HCT116 (cell line): ENCODE measurements around the gene SCFD2. TPM values are rescaled to one million over a fixed set of nuclear protein-coding genes. Genes with fewer than 3 reads are reported as not detected.

Source experiments
- ATAC-seq: fragments of 200-7000 bp; cut with Tn5 transposase; 2 replicates; pipeline ENCODE4 v1.9.1; 2020; ENCODE audit warnings: mild to moderate bottlenecking, moderate library complexity
- BruUV-seq: library from RNA; stranded (reverse); fragments of 400-500 nt; replicated peaks from 2 replicates; lab custom pipeline; 2021; lab: Mats Ljungman, UMichigan
- CTCF ChIA-PET: fragments of 300-600 bp; sonication (Branson Sonifier 250); formaldehyde crosslinking; loops from one replicate; lab custom pipeline; 2021; ENCODE audit warnings: antibody characterized with exemption; lab: Charles Lee
- POLR2A ChIA-PET: fragments of 300-600, 350-600 bp; sonication (Branson Sonifier 250); formaldehyde crosslinking; loops from one replicate; lab custom pipeline; 2021; ENCODE audit warnings: antibody characterized with exemption; lab: Charles Lee
- RAD21 ChIA-PET, 2 experiments: fragments of 300-600 bp; sonication (Branson Sonifier 250); formaldehyde crosslinking; loops; one replicate each; lab custom pipeline; 2023; ENCODE audit warnings: low total read pairs in 2 of 2; ENCODE audit not compliant: uncharacterized antibody in 2 of 2, unreplicated experiment in 2 of 2, low non-redundant PET in 1 of 2; lab: Charles Lee
- DNase-seq: peaks from one replicate; pipeline ENCODE4 v3.0.0-alpha.2; 2010; ENCODE audit warnings: low read depth, low spot score
- H2AFZ ChIP-seq: fragments of 200-600 bp; shearing (Covaris generic), sonication (generic); 2 replicates; pipeline ENCODE4 v1.6.1; 2017; ENCODE audit warnings: low read depth, mixed run types, mixed read lengths, antibody characterized with exemption, low read length; ENCODE audit not compliant: poor library complexity, severe bottlenecking
- H3K27ac ChIP-seq: 2 replicates; pipeline ENCODE4 v1.5.1; 2012; ENCODE audit warnings: low read depth, low read length
- H3K27me3 ChIP-seq: fragments of 200-600 bp; sonication (generic); 2 replicates; pipeline ENCODE4 v1.6.1; 2016; ENCODE audit warnings: mixed run types, low read length, mixed read lengths; ENCODE audit not compliant: insufficient read depth
- H3K36me3 ChIP-seq, 2 experiments: fragments of 200-500 bp in 1 of 2; fragments of 200-600 bp in 1 of 2; sonication (Bioruptor generic) in 1 of 2; sonication (generic) in 1 of 2; 2 replicates each; pipeline versions ENCODE4 v1.5.1 to v1.6.1; 2014 to 2016; ENCODE audit warnings: low read length in 2 of 2, inconsistent platforms in 1 of 2, mixed read lengths in 1 of 2, mixed run types in 1 of 2; ENCODE audit not compliant: insufficient read depth in 2 of 2, control insufficient read depth in 1 of 2
- H3K4me1 ChIP-seq, 2 experiments: fragments of 200-600 bp in 1 of 2; sonication (generic) in 1 of 2; 2 replicates each; pipeline versions ENCODE4 v1.5.1 to v1.6.1; 2012 to 2017; ENCODE audit warnings: low read length in 2 of 2, inconsistent platforms in 1 of 2, mild to moderate bottlenecking in 1 of 2, mixed read lengths in 1 of 2, mixed run types in 1 of 2, moderate library complexity in 1 of 2; ENCODE audit not compliant: insufficient read depth in 2 of 2, control insufficient read depth in 1 of 2
- H3K4me2 ChIP-seq: fragments of 200-600 bp; sonication (generic); 2 replicates; pipeline ENCODE4 v1.6.1; 2017; ENCODE audit warnings: mixed run types, low read length, mixed read lengths
- H3K4me3 ChIP-seq, 2 experiments: fragments of 200-600 bp in 1 of 2; sonication (generic) in 1 of 2; replicated peaks in 1 of 2; 2 replicates each; pipeline ENCODE4 v1.5.1; 2011 to 2016; ENCODE audit warnings: low read length in 2 of 2, control low read depth in 1 of 2, low read depth in 1 of 2, mild to moderate bottlenecking in 1 of 2, mixed read lengths in 1 of 2, mixed run types in 1 of 2
- H3K79me2 ChIP-seq: fragments of 200-600 bp; sonication (generic); 2 replicates; pipeline ENCODE4 v1.6.1; 2017; ENCODE audit warnings: mild to moderate bottlenecking, mixed run types, low read length, moderate library complexity, mixed read lengths; ENCODE audit not compliant: insufficient read depth
- H3K9ac ChIP-seq: fragments of 200-600 bp; sonication (generic); 2 replicates; pipeline ENCODE4 v1.6.1; 2016; ENCODE audit warnings: low read length, mixed read lengths
- H3K9me2 ChIP-seq: fragments of 200-600 bp; sonication (generic), shearing (Covaris generic); 2 replicates; pipeline ENCODE4 v1.6.1; 2017; ENCODE audit warnings: mixed run types, mild to moderate bottlenecking, moderate library complexity; ENCODE audit not compliant: insufficient read depth
- H3K9me3 ChIP-seq, 2 experiments: fragments of 200-500 bp in 1 of 2; fragments of 200-600 bp in 1 of 2; sonication (Bioruptor generic) in 1 of 2; sonication (generic) in 1 of 2; 2 replicates each; pipeline ENCODE4 v1.6.1; 2014 to 2017; ENCODE audit warnings: low read length in 2 of 2, mixed read lengths in 2 of 2, inconsistent platforms in 1 of 2, low read depth in 1 of 2, mild to moderate bottlenecking in 1 of 2, mixed run types in 1 of 2, moderate library complexity in 1 of 2; ENCODE audit not compliant: control insufficient read depth in 1 of 2, insufficient read depth in 1 of 2
- H4K20me1 ChIP-seq: fragments of 200-600 bp; sonication (generic), shearing (Covaris generic); 2 replicates; pipeline ENCODE4 v1.6.1; 2017; ENCODE audit warnings: mixed run types, mild to moderate bottlenecking, moderate library complexity; ENCODE audit not compliant: insufficient read depth
- ATF3 ChIP-seq: IDR thresholded peaks from 2 replicates; pipeline ENCODE4 v1.6.1; 2012
- CEBPB ChIP-seq: IDR thresholded peaks from 2 replicates; pipeline ENCODE4 v1.6.1; 2012; ENCODE audit warnings: low read depth
- EGR1 ChIP-seq: IDR thresholded peaks from 2 replicates; pipeline ENCODE4 v1.6.1; 2012; ENCODE audit warnings: low read depth
- EZH2phosphoT487 ChIP-seq: fragments of 200-600 bp; IDR thresholded peaks from 2 replicates; pipeline ENCODE4 v1.6.1; 2018; ENCODE audit warnings: antibody characterized with exemption, borderline replicate concordance
- MAX ChIP-seq: IDR thresholded peaks from 2 replicates; pipeline ENCODE4 v1.6.1; 2012
- POLR2A ChIP-seq: IDR thresholded peaks from 2 replicates; pipeline ENCODE4 v1.7.0; 2011; ENCODE audit warnings: borderline replicate concordance; ENCODE audit not compliant: insufficient read depth, insufficient read length; ENCODE audit errors: extremely low read depth
- POLR2AphosphoS5 ChIP-seq: IDR thresholded peaks from 2 replicates; pipeline ENCODE4 v1.6.1; 2011; ENCODE audit warnings: mild to moderate bottlenecking, low read depth, low read length, moderate library complexity
- RAD21 ChIP-seq: IDR thresholded peaks from 2 replicates; pipeline ENCODE4 v1.6.1; 2012; ENCODE audit warnings: low read depth, mild to moderate bottlenecking
- REST ChIP-seq: IDR thresholded peaks from 2 replicates; pipeline ENCODE4 v1.6.1; 2012; ENCODE audit warnings: low read depth
- SRF ChIP-seq: IDR thresholded peaks from 2 replicates; pipeline ENCODE4 v1.6.1; 2012; ENCODE audit warnings: low read depth
- TCF7L2 ChIP-seq: IDR thresholded peaks from 2 replicates; pipeline ENCODE4 v1.7.0; 2011; ENCODE audit warnings: borderline replicate concordance, inconsistent platforms; ENCODE audit not compliant: insufficient read depth, insufficient read length; ENCODE audit errors: extremely low read depth
- ZBTB33 ChIP-seq: IDR thresholded peaks from 2 replicates; pipeline ENCODE4 v1.6.1; 2011; ENCODE audit warnings: mild to moderate bottlenecking, low read length, moderate library complexity; ENCODE audit not compliant: insufficient replicate concordance; ENCODE audit errors: extremely low read depth
- ZFX ChIP-seq: fragments of 450-650 bp; IDR thresholded peaks from 2 replicates; pipeline ENCODE4 v1.6.1; 2017
- intact Hi-C: fragments of 100-400 bp; cut with micrococcal nuclease; formaldehyde crosslinking; loops from 2 replicates; pipeline ENCODE4 v1.10.0; 2022
- total RNA-seq: library from RNA; stranded (reverse); gene quantifications from one replicate; pipeline ENCODE4 v1.2.1, GENCODE V29; 2021; ENCODE audit not compliant: unreplicated experiment

SCFD2 gene
- total RNA-seq, 1 experiment from 2014 or later, result 13.6 TPM

GRCh38 chr4:53195815-53196661, 169.8 kb downstream of the SCFD2 start:
- Histone ChIP-seq H2AFZ (no peak overlapping the region), H3K36me3 (no peaks in the 10 kb centered on the region), H3K4me3 (no peak overlapping the region), H3K9ac (no peak overlapping the region), H3K9me3 (no peaks in the 10 kb centered on the region), H3K4me1 (no peaks in the 10 kb centered on the region), H3K27ac (no peak overlapping the region), H3K4me2 (no peak overlapping the region), H4K20me1 (no peaks in the 10 kb centered on the region), H3K79me2 (no peaks in the 10 kb centered on the region), H3K27me3 (no peaks in the 10 kb centered on the region), H3K9me2 (no peaks in the 10 kb centered on the region)
- intact Hi-C loops, result loop anchor here (2.0 to 10.0 kb wide), 4 partner anchors 396 to 711 kb away; partner anchors contain the start of gene LNX1
- ChIA-PET RAD21 (no interaction called here), CTCF (interaction anchor here (1.3 kb wide), 1 partner anchor 1037 kb away, joined by 3 read pairs; no protein-coding TSS in a partner anchor), POLR2A (no interaction called here)
- BruUV-seq, result no TSS peak
- ATAC-seq (no peak), DNase-seq (no peak)
- TF ChIP-seq ZFX (no peak), CEBPB (no peak), ZBTB33 (no peak), REST (no peak), POLR2AphosphoS5 (no peak), ATF3 (no peak), SRF (no peak), TCF7L2 (no peak), RAD21 (no peak), EGR1 (no peak), EZH2phosphoT487 (no peak), MAX (no peak), POLR2A (no peak)
